GM19025 (cell line): ENCODE measurements around the gene PJVK.
A peak's percentile ranks its signal among the peaks of the same experiment; 100 is the strongest.
"Not testable (repeated sequence)": the region's sequence is repeated elsewhere in the genome, so short reads cannot be mapped to it uniquely, and the experiment has no call there.

Experiments
- ATAC-seq: cut with Tn5 transposase; IDR thresholded peaks from one replicate; pipeline ENCODE4 v1.9.1; 2021; ENCODE audit warnings: mild to moderate bottlenecking, low read depth, moderate library complexity; ENCODE audit not compliant: unreplicated experiment

The PJVK gene

DNA sequence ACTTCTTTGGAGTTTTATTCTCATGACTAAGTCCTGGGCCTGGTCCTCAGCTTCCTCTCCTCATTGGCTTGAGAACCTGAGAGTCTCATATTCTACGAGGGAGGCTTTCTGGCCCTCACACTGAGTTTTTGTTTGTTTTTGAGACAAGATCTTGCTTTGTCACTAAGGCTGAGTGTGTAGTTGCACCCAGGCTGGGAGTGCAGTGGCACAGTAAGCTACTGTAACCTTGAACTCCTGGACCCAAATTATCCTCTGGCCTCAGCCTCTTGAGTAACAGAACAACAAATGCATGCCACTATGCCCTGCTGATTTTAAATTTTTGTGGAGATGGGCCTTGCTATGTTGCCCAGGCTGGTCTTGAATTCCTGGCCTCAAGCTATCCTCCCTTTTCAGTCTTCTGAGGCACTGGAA, 22.8 kb upstream of the PJVK start:
- no peak for ATAC-seq

DNA sequence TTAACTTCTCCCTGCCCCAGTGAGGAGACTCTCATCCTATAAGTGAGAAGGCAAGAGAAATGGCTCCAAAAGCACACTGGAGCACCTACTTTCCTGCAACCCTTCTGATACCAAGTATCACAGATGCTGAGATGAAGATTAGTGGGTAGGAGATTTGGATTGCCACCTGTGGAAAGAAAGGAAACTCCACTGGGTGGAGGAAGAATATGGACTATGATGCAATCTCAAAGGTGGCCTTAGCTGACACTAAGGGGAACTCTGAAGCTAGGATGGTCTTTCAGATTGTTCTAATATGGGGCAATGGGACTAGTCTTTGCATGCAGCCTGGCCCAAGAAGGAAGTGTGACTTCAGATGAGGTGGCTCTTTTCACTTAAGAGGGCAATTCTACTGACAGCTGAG, 21.8 kb upstream of the PJVK start:
- ATAC-seq = no peak

DNA sequence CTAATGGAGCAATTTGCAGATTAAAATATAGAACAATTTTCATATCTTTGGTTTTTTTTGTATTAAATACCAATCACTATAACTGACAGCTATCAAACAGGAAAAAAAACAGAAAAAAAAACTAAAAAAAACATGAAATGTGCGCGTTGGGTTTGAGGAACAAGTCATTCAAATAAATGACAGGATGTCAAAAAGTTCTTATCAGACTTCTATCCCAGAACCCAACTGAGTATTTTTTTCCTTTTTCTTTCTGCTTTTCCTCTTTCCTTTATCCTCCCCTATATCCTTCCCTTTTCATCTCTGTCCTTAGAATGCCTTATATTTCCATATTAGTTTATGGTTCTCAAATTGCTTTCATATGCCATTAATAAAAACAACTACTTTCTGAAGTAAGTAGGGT, 14.5 kb upstream of the PJVK start:
- ATAC-seq = no peak

DNA sequence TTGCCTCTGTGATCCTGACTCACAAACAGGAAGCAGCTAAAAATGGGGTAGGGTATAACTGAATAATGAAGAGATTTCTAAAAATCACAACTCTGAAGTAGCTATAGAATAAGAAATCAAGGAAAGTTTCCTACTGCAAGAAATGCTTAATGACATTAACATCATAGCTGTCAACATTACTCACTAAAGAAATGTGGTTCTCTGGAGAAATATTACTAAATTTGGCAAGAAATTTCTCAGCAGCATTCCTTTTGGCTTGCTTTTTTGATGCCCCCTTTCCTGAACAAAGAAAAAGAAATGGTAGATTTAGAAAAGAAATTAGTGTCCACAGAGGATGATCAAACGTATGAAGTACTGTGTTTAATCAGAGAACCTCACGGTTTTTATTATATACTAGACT, 9.8 kb upstream of the PJVK start:
- no peak for ATAC-seq

DNA sequence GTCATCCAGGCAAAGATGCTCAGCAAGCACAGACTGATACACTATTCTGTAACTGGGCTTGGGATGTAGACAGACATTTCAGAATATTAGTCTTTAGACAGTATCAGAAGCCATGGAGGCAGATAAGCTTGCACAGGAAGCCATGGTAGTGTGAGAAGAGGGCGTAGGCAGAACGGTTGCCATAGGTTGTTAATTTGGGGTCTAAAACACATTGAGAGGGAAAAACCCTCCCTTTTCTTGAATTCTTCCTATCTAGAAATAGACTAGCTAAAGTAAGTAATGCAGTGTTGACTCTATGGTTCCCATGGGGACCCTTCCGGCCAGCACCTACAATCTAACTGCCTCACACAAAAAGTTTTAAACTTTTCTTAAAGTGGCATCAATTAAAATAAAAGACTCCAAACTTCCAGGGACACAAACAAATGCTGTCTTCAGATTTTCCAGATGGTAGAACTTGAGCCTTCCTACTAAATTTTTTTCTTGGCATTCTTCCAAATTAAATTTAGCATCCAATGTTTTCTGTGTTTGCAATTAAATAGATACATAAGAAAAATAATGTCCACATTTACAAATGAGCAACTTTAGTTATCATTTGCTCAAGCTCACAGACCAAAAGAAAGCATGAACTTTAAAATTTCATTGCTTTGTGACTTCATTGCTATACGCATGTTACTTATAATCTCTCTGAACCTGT, 2.1 kb upstream of the PJVK start:
- no peak for ATAC-seq

DNA sequence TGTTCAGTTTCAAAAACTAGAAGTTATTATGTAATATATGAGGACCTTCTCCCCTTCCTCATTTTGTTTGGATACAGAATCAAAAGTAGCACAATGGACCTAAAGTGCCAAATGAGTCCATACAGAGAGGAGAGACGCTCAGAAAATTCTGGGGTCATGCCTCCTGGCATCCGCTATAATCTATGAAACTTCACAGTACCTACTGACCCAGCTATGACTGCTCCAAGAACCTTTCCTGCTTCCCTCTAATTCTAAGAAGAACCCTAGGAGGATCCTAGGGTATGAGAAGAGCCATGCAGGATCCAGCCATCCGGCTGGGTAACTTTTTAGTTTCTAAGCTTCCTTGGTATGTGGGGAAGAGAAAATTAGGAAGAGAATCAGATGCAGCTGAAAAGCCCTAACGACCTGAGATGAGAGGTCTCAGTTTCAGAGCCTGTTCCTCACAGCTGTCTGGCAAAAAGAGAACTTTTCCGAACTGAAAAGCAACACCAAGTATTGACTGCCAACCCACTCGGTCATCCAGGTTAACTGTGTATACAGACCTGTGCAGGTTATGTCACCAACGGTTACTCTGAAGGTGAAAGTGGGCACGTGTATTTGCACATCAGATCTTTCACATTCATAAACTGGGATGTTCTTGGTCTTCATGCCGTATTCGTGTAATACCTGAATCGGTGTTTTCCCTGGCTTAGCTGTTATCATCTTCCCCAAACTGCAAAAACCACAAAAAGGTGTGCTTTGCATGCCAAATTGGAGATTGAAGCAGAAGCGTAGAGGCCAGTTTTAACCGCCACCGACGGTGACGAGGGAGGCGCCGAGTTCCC, 1.3 kb upstream of the PJVK start:
- ATAC-seq = peak; percentile 0

DNA sequence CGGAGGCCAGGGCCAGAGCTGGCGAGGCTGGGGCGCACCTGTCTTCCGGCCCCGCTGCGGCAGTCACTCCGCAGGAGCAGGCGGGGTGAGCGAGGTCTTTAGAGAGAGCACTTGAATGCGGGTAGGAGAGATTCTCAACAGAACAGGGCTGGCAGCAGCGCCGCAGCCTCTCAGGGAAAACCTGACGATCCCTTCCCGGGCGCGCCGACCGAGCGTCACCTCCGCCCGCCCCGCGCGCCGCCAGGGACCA, 729 bp upstream of the PJVK start:
- ATAC-seq = peak; percentile 32

DNA sequence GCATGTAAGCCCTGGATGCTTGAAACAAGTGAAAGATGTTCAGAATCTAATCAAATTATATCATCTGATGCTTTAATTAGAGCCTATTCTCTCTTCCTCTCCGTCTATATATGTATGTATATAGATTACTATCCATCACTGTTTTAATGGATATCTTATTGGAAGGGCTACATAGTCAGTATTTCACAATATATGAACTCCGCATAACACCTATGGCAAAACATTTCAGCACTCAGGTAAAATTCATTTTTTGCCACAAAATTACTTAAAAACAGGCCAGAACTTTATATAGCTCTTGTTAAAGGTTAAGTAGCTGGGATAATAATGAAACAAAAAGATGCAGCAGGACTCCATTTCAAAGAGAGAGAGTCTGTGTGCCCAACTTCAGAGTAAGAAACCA, 1.2 kb downstream of the PJVK start:
- ATAC-seq = no peak

DNA sequence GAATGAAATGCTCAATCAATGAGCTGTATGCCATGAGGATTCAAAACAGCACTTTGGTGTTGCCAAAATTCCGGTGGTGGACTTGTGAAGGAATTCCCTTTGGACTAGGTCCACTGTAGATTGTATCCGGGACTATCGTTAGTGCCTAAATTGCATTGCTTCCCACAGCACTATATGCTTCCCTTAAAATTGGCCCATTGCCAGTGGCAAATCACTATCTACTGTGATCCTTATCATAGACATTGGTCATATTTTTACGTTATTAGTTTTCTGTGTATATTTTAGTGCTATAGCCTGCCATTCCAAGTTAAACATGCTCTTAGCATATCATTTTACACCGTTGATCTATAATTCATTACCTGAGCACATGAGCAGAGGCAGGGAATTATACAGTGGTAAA, 1.7 kb downstream of the PJVK start:
- ATAC-seq = no peak

DNA sequence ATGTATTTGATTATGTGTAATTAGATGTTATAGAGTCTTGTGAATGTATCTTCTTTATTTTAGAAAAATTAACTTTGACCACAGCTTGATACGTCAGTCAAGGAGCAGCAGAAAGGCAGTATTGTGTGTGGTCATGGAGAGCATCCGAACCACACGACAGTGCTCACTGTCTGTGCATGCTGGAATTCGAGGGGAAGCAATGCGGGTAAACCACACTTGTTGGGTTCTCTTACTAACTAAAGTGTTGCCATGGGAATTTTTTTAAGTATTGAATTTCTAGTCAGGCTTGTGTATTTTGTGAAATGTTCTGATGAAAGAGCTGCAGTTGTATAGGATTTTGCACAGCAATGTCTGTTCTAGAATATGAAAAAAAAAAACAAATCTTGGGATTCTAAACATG, 4.8 kb downstream of the PJVK start:
- ATAC-seq = no peak

DNA sequence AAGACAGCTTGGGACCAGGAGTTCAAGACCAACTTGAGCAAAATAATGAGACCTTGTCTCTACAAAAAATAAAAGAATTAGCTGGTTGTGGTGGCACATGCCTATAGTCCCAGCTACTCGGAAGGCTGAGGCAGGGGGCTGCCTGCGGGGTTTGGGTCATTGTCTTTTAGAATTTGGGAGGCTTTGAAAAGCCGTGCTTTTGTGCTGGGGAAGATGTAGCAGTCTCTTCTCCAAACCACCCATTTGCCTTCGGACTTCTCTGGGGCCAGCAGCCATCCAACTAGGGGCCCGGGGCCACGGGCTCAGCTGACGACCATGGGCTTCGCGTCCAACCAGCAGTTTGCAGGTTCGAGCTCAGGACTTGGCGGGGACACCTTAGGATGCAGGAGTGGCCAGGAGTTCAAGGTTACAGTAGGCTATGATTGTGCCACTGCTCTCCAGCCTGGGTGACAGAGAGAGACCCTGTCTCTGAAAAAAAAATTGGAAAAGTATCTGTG, 6.3 kb downstream of the PJVK start:
- no peak for ATAC-seq

DNA sequence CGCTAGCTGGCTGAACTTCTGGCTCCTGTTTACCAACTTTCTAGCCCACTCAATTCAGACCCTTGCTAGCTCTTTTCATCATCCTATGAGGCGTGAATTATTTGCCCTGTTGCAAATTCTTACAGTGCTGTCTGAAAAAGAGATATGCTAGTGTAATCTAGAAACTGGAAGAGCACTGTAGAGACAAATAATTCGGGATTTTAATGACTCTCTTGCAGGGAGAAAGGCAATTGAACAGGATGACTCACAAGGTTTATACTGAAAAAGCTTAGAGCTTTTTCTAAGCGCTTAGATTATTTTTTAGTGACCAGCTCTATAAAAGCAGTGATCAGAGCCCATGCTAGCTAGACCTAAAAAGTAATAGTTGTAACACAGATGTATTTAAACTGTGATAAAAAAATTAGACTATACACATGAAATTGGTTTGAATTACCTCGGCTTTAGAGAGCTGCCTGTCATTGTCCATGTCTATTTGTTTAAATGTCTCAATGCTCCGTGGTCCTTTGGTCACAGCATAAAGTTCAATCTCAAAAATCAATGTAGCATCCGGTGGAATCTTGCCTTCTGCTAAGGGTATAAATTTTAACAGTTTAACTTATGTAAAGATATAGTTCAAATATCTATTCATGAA, 18.2 kb downstream of the PJVK start:
- no peak for ATAC-seq

DNA sequence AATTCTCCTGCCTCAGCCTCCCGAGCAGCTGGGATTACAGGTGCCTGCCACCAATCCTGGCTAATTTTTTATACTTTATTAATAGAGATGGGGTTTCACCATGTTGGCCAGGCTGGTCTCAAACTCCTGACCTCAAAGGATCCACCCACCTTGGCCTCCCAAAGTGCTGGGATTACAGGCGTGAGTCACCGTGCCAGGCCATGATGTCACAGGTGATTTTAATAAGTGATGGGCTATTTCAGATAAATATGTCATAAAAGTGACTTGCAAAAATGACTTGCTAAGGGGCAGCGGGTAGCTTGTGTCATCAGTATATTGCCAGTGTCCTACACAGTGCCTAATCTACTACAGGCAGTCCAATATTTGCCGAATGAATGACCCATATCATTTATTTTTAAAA, 20.1 kb downstream of the PJVK start:
- not testable (repeated sequence) for ATAC-seq

DNA sequence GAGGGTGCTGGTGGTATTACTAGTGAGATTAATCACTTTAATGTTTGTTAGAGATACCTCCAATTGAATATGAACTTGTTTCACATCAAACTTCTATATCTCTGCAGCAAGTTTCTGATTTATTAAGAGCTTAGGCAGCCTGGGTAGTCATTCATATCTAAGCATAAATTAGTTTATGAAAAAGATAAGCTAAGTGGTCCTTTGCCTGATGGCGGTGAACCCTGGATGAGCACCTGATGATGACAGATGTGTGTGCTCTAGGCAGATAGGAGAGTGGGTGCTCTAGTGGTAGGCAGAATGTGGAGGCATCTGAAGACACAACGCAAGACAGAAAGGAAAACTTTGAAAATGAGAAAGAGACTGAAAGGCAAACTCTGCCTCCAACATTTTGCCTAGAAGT, 22.2 kb downstream of the PJVK start:
- no peak for ATAC-seq

DNA sequence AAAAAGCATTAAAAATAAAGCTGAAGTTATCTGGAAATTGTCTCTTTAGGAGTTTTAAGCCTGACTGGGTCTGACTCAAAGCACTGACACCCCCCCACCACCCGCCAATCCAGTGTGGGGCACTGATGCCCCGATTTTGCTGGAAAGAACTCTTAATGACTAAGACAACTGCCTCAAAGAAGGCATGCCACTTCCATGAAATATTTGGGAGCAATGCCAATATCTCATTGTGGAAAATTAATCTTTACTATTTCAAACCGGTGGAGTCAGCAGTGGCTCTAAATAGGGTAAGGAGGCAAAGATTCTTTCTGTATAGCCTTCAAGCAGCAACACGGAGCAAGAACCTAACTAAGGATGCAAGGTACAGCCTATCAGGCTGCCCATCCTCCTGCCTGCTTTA, 22.8 kb downstream of the PJVK start:
- ATAC-seq = no peak

DNA sequence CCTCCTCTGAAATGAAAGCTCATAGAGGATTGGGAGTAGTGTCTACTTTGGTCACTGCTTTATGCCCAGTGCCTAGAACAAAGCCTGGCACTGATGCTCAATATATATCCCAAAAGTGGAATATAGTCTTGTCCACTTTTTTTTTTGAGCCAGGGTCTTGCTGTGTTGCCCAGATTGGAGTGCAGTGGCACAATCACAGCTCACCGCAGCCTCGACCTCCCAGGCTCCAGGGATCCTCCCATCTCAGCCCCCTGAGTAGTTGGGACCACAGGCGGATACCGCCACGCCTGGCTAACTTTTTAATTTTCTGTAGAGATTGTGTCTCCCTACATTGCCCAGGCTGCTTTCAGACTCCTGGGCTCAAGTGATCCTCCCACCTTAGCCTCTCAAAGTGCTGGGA, 23.4 kb downstream of the PJVK start:
- no peak for ATAC-seq

DNA sequence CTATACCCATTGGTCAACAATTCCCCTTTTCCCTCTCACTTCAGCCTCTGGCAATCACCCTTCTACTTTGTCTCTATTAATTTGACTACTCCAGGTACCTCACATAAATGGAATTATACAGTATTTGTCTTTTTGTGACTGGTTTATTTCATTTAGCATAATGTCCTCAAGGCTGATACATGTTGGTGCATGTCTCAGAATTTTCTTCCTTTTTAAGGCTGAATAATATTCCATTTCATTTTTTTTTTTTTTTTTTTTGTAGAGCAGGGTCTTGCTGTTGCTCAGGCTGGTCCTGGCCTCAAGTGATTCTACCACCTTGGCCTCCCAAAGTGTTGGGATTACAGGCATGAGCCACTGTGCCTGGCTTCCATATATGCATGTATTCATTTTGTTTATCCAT, 25.3 kb downstream of the PJVK start:
- ATAC-seq = no peak

DNA sequence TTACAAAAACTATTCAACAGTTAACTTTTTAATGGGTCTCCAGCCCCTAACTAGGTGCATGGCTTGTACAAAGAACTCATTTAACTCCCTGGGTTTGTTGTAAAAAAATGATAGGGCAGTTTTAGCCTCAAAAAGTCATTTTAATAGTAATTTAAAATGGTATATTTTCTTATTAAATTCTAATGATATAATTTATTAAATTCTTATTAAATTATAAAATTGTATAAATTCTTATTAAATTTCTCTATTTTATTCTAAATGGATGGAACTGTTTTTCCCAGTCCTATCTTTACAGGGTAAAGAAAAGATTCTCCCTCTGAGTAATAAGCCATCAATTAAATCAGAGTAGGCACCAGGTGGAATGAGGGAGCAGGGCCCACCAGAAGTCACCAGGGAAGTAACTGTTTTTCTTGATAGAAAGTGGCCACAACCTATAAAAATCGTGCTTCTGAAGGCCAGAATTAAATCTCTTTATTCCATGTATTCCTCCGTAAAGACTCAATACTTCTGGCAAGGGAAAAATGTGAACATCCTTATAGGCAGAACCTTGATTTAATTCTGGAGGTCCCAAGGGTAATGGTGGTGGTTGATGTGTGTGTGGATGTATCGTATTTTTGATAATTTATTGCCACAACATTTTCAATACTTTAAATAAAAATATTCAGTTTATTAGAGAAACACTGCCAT, 26.4 kb downstream of the PJVK start:
- no peak for ATAC-seq

DNA sequence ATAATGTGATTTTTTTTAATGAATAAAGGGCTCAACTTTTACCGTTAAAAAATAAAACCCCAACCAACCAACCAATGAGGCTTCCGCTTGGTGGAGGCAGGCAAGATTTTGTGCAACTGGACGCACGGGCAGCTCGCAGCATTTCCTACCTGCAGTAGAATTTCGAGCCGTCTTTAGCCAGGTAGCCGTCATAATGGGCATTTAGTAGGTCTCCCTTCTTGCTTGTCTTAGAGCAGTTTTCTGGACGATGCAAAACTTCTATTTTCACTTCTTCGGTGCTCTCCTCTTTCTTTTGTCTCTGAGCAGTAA, 26.9 kb downstream of the PJVK start:
- ATAC-seq = no peak

DNA sequence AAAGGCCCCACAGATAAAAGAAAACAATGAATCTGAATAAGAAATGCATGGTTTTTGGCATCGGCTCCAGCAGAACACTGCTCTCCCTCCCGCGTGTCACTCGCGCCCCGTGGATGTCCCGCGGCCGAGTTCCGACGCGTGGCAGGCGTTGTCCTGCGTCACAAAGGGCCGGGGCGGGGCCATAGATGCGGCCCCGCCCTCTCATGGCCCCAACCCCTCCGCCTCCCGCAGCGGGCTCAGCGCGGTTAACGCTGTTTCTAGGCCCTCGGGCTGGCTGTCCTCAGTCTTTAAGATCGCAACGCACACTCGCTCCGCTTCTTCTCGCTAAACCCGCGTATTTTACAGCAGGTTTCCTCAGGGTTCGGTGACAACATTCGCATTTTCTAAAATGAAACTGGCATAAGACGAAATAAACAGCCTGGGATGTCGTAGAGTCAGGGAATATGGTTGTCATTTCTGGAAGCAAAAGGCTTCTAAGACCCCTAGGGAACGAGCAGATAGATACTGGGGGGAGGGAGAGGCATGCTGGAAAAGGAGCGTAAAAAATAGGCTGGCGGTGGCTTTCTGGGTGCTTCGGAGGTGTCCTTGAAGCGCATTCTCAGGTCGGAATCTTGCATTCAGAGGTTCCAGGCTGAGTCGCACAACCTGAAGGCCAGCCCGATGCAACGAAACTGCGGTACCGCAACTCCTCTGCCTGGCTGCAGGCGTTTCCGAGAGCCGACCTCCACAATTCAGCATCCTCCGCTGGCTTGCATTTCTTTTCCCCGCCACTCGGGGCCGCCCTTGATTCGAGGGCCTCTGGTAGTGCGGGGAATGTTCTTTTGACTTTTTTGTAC, 27.5 kb downstream of the PJVK start, which contains the start of gene FKBP7:
Gene FKBP7 (minus strand): TSS at position 162 of the 836 bp plus-strand sequence. CDS start 101 bp downstream, at position 61.
- ATAC-seq = peak; percentile 48

DNA sequence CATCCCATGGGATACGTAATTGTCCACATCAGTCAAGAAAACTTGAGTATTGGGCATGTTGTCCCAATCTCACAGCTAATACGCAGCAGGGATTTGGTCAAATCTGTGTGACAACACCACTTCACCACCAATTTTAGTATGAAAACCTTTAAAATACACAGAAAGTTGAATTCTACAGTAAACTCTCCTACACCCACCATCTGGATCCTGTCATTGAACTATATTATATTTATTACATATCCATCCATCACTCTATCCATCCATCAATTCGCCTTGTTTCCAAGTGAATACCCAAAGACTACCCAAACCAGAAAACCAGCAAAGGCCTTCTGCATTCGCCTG, 28.1 kb downstream of the PJVK start:
- no peak for ATAC-seq
